MM.1S (cell line): ENCODE data around the gene SPATC1L.

ENCODE experiments used
- DNase-seq: peaks from one replicate; pipeline ENCODE4 v3.0.0-alpha.2; 2015
- H2AFZ ChIP-seq: fragments of 300-600 bp; sonication (generic); 2 replicates; pipeline ENCODE4 v1.6.0; 2016; ENCODE audit warnings: antibody characterized with exemption, low read length
- H3F3A ChIP-seq: fragments of 300-600 bp; sonication (generic); 2 replicates; pipeline ENCODE4 v1.6.1; 2016; ENCODE audit warnings: mild to moderate bottlenecking, antibody characterized with exemption, low read length, moderate library complexity, mixed read lengths; ENCODE audit not compliant: insufficient read depth
- H3K27ac ChIP-seq: fragments of 300-600 bp; sonication (generic); 2 replicates; pipeline ENCODE4 v1.5.1; 2016; ENCODE audit warnings: mild to moderate bottlenecking, low read length
- H3K27me3 ChIP-seq: fragments of 300-600 bp; sonication (generic); replicated peaks from 2 replicates; pipeline ENCODE4 v1.6.0; 2016; ENCODE audit warnings: low read length; ENCODE audit not compliant: insufficient read depth
- H3K36me3 ChIP-seq: fragments of 300-600 bp; sonication (generic); replicated peaks from 2 replicates; pipeline ENCODE4 v1.6.1; 2016; ENCODE audit warnings: mild to moderate bottlenecking, low read length, mixed read lengths; ENCODE audit not compliant: insufficient read depth
- H3K4me1 ChIP-seq: fragments of 300-600 bp; sonication (generic); 2 replicates; pipeline ENCODE4 v1.6.1; 2016; ENCODE audit warnings: low read length, mixed read lengths
- H3K4me2 ChIP-seq: fragments of 300-600 bp; sonication (generic); 2 replicates; pipeline ENCODE4 v1.6.0; 2016; ENCODE audit warnings: low read depth, low read length
- H3K4me3 ChIP-seq: fragments of 300-600 bp; sonication (generic); 2 replicates; pipeline ENCODE4 v1.5.1; 2016; ENCODE audit warnings: low read length, mixed read lengths
- H3K79me2 ChIP-seq: fragments of 300-600 bp; sonication (generic); 2 replicates; pipeline ENCODE4 v1.6.1; 2016; ENCODE audit warnings: mixed run types, low read length, mixed read lengths
- H3K9ac ChIP-seq: fragments of 300-600 bp; sonication (generic); 2 replicates; pipeline ENCODE4 v1.6.1; 2016; ENCODE audit warnings: low read length, mixed read lengths
- H3K9me2 ChIP-seq: fragments of 300-600 bp; sonication (generic); replicated peaks from 2 replicates; pipeline ENCODE4 v1.6.1; 2016; ENCODE audit warnings: mild to moderate bottlenecking, low read length, mixed read lengths; ENCODE audit not compliant: insufficient read depth
- H3K9me3 ChIP-seq: fragments of 300-600 bp; sonication (generic); replicated peaks from 2 replicates; pipeline ENCODE4 v1.6.1; 2016; ENCODE audit warnings: mild to moderate bottlenecking, low read length, mixed read lengths; ENCODE audit not compliant: insufficient read depth
- H4K20me1 ChIP-seq: fragments of 300-600 bp; sonication (generic); 2 replicates; pipeline ENCODE4 v1.6.1; 2016; ENCODE audit warnings: mild to moderate bottlenecking, low read length, moderate library complexity, mixed read lengths; ENCODE audit not compliant: insufficient read depth
- CTCF ChIP-seq: fragments of 300-600 bp; sonication (generic); IDR thresholded peaks from 2 replicates; pipeline ENCODE4 v1.5.1; 2016; ENCODE audit warnings: antibody characterized with exemption, low read length, mixed read lengths
- EZH2 ChIP-seq: fragments of 300-600 bp; sonication (generic); optimal IDR thresholded peaks from 2 replicates; pipeline ENCODE3; 2017; ENCODE audit warnings: low read depth, mild to moderate bottlenecking, antibody characterized with exemption, low read length, mixed read lengths
- EZH2phosphoT487 ChIP-seq: fragments of 300-600 bp; sonication (generic); IDR thresholded peaks from 2 replicates; pipeline ENCODE4 v1.6.1; 2018; ENCODE audit warnings: antibody characterized with exemption, low read length

The SPATC1L gene

GRCh38 chr21:46191257-46191685 is 7.0 kb upstream of the SPATC1L start:
- H3K4me3 ChIP-seq, result no peak overlapping the region
- H3K27me3 ChIP-seq, result no peaks in the 10 kb centered on the region
- H3K9me3 ChIP-seq, result no peaks in the 10 kb centered on the region
- no peak for TF ChIP-seq CTCF
- no peak for TF ChIP-seq EZH2
- TF ChIP-seq EZH2phosphoT487, result no peak
- H3K4me1 ChIP-seq, result peaks cover under 1% of the 10 kb centered on the region; the same call in 1 of the 2 replicates
- H3K36me3 ChIP-seq, result peaks cover 15% of the 10 kb centered on the region
- no peak for DNase-seq
- H2AFZ ChIP-seq, result no peak overlapping the region
- no peaks in the 10 kb centered on the region for H3K9me2 ChIP-seq
- H3K27ac ChIP-seq, result no peak overlapping the region
- H3K79me2 ChIP-seq, result no peaks in the 10 kb centered on the region
- H3K9ac ChIP-seq, result no peak overlapping the region
- no peak overlapping the region for H3K4me2 ChIP-seq
- H3F3A ChIP-seq, result no peaks in the 10 kb centered on the region
- no peaks in the 10 kb centered on the region for H4K20me1 ChIP-seq

GRCh38 chr21:46190491-46191131 is 6.4 kb upstream of the SPATC1L start:
- H3K9ac ChIP-seq, result no peak overlapping the region
- H3K4me2 ChIP-seq, result no peak overlapping the region
- no peak overlapping the region for H3K4me3 ChIP-seq
- H3K4me1 ChIP-seq, result peaks cover 7% of the 10 kb centered on the region
- H3K36me3 ChIP-seq, result peaks cover 8% of the 10 kb centered on the region
- H3K9me3 ChIP-seq, result no peaks in the 10 kb centered on the region
- H3K27ac ChIP-seq, result no peak overlapping the region
- TF ChIP-seq EZH2phosphoT487 (no peak), CTCF (no peak), EZH2 (no peak)
- no peaks in the 10 kb centered on the region for H3K27me3 ChIP-seq
- H3F3A ChIP-seq, result 0 out of 2 replicates have a peak, but pooled peaks cover 5% of the 10 kb centered on the region
- no peaks in the 10 kb centered on the region for H3K9me2 ChIP-seq
- no peak for DNase-seq
- no peak overlapping the region for H2AFZ ChIP-seq
- H4K20me1 ChIP-seq, result no peaks in the 10 kb centered on the region
- H3K79me2 ChIP-seq, result no peaks in the 10 kb centered on the region

GRCh38 chr21:46189959-46190490 is 5.8 kb upstream of the SPATC1L start:
- H2AFZ ChIP-seq, result no peak overlapping the region
- H3K4me1 ChIP-seq, result peaks cover 12% of the 10 kb centered on the region
- no peak overlapping the region for H3K27ac ChIP-seq
- no peak for DNase-seq
- H3F3A ChIP-seq, result 0 out of 2 replicates have a peak, but pooled peaks cover 10% of the 10 kb centered on the region
- no peaks in the 10 kb centered on the region for H4K20me1 ChIP-seq
- peaks cover 7% of the 10 kb centered on the region; the same call in 1 of the 2 replicates for H3K36me3 ChIP-seq
- H3K4me3 ChIP-seq, result no peak overlapping the region
- H3K9me2 ChIP-seq, result no peaks in the 10 kb centered on the region
- H3K27me3 ChIP-seq, result no peaks in the 10 kb centered on the region
- H3K79me2 ChIP-seq, result no peaks in the 10 kb centered on the region
- no peaks in the 10 kb centered on the region for H3K9me3 ChIP-seq
- H3K4me2 ChIP-seq, result no peak overlapping the region
- no peak overlapping the region for H3K9ac ChIP-seq
- no peak for TF ChIP-seq EZH2
- TF ChIP-seq CTCF, result no peak
- no peak for TF ChIP-seq EZH2phosphoT487
